ENCODE data around the gene RBPJL. TPM values are rescaled to one million over a fixed set of nuclear protein-coding genes. Genes with fewer than 3 reads are reported as not detected.

RBPJL gene
- total and polyA plus RNA-seq, 2 of the 13 experiments (the other 11 are each of a cell fraction or from before 2014, with no cell fraction given), result not detected

DNA sequence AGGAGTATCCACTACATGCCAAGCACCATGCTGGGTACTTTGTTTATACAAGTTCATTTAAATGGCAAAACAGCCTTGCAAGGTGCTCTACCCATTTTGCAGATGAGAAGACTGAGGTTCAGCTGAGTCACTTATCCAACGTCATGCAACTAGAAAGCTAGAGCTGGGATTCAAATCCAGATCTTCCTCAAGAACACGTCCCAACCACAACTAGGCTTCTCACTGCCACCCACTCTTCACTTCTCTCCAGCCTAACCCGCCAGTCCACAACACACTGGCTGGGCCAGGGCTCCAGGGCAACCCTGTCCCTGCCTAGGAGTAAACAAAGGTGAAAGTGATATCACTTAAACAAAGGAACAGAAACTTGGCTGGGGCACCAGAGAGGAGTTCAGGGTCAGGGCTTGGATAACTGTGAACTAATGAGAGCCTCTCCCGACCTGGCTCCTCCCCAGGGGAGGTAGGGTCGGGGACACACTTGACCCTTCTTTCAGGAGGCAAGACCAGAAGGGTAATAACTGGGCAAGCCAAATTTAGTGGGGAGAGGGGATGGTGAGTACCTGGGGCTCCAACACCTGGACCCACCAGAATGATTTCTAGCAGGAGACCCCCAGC is 33.7 kb downstream of the RBPJL start (continued):
- TF ChIP-seq NCOA2 (CRISPR knock-in tag; IDR thresholded peaks at IDR 0.05) (peak; percentile 86), ZEB1 (IDR thresholded peaks at IDR 0.05; ENCODE audit: insufficient replicate concordance, low read depth) (no peak), EED (CRISPR knock-in tag; IDR thresholded peaks at IDR 0.05) (no peak), KLF6 (CRISPR knock-in tag; IDR thresholded peaks at IDR 0.05) (peak; percentile 60), ZNF234 (CRISPR knock-in tag; conservative IDR thresholded peaks at IDR 0.05) (no peak), NFE2 (CRISPR knock-in tag; IDR thresholded peaks at IDR 0.05) (peak; percentile 87), ETV6 (CRISPR knock-in tag; conservative IDR thresholded peaks at IDR 0.05) (no peak), ZNF367 (CRISPR knock-in tag; IDR thresholded peaks at IDR 0.05; ENCODE audit: borderline replicate concordance) (no peak), ZNF747 (CRISPR knock-in tag; IDR thresholded peaks at IDR 0.05; ENCODE audit: borderline replicate concordance) (no peak), TCF12 (IDR thresholded peaks at IDR 0.05) (no peak), TCF12 (CRISPR knock-in tag; IDR thresholded peaks at IDR 0.05) (no peak), PLRG1 (conservative IDR thresholded peaks at IDR 0.05) (no peak), ZNF841 (CRISPR knock-in tag; IDR thresholded peaks at IDR 0.05; ENCODE audit: borderline replicate concordance) (no peak), ZNF816 (CRISPR knock-in tag; IDR thresholded peaks at IDR 0.05; ENCODE audit: borderline replicate concordance) (no peak), ZNF891 (CRISPR knock-in tag; IDR thresholded peaks at IDR 0.05) (no peak), MYNN (CRISPR knock-in tag; IDR thresholded peaks at IDR 0.05; ENCODE audit: low read depth) (no peak), CREB1 (IDR thresholded peaks at IDR 0.05) (no peak), CREB1 (CRISPR knock-in tag; IDR thresholded peaks at IDR 0.05) (no peak), RXRB (CRISPR knock-in tag; IDR thresholded peaks at IDR 0.05; ENCODE audit: borderline replicate concordance) (peak; percentile 92), ZNF180 (CRISPR knock-in tag; IDR thresholded peaks at IDR 0.05; ENCODE audit: borderline replicate concordance, low read depth) (no peak), ZNF616 (CRISPR knock-in tag; IDR thresholded peaks at IDR 0.05; ENCODE audit: low read depth) (no peak), NR1H2 (CRISPR knock-in tag; IDR thresholded peaks at IDR 0.05; ENCODE audit: borderline replicate concordance, low read depth) (no peak), JUND (CRISPR knock-in tag; IDR thresholded peaks at IDR 0.05) (no peak; the same call in 1 of the 2 replicates)
- TF ChIP-seq, protein P1, sequence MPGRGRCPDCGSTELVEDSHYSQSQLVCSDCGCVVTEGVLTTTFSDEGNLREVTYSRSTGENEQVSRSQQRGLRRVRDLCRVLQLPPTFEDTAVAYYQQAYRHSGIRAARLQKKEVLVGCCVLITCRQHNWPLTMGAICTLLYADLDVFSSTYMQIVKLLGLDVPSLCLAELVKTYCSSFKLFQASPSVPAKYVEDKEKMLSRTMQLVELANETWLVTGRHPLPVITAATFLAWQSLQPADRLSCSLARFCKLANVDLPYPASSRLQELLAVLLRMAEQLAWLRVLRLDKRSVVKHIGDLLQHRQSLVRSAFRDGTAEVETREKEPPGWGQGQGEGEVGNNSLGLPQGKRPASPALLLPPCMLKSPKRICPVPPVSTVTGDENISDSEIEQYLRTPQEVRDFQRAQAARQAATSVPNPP (CRISPR knock-in tag; IDR thresholded peaks at IDR 0.05), result no peak
- TF ChIP-seq, protein P2, sequence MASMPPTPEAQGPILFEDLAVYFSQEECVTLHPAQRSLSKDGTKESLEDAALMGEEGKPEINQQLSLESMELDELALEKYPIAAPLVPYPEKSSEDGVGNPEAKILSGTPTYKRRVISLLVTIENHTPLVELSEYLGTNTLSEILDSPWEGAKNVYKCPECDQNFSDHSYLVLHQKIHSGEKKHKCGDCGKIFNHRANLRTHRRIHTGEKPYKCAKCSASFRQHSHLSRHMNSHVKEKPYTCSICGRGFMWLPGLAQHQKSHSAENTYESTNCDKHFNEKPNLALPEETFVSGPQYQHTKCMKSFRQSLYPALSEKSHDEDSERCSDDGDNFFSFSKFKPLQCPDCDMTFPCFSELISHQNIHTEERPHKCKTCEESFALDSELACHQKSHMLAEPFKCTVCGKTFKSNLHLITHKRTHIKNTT (CRISPR knock-in tag; IDR thresholded peaks at IDR 0.05), result no peak
- TF ChIP-seq, protein P3, sequence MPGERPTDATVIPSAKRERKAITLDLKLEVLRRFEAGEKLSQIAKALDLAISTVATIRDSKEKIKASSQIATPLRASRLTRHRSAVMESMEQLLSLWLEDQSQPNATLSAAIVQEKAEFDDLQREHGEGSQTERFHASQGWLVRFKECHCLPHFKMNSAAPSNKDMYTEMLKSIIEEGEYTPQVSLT (CRISPR knock-in tag; IDR thresholded peaks at IDR 0.05; ENCODE audit: borderline replicate concordance, low read depth), result no peak
- TF ChIP-seq, protein P4, sequence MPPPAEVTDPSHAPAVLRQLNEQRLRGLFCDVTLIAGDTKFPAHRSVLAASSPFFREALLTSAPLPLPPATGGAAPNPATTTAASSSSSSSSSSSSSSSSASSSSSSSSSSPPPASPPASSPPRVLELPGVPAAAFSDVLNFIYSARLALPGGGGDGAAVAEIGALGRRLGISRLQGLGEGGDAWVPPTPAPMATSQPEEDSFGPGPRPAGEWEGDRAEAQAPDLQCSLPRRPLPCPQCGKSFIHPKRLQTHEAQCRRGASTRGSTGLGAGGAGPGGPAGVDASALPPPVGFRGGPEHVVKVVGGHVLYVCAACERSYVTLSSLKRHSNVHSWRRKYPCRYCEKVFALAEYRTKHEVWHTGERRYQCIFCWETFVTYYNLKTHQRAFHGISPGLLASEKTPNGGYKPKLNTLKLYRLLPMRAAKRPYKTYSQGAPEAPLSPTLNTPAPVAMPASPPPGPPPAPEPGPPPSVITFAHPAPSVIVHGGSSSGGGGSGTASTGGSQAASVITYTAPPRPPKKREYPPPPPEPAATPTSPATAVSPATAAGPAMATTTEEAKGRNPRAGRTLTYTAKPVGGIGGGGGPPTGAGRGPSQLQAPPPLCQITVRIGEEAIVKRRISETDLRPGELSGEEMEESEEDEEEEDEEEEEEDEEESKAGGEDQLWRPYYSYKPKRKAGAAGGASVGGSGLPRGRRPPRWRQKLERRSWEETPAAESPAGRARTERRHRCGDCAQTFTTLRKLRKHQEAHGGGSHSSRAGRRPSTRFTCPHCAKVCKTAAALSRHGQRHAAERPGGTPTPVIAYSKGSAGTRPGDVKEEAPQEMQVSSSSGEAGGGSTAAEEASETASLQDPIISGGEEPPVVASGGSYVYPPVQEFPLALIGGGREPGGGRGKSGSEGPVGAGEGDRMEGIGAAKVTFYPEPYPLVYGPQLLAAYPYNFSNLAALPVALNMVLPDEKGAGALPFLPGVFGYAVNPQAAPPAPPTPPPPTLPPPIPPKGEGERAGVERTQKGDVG (CRISPR knock-in tag; IDR thresholded peaks at IDR 0.05; ENCODE audit: borderline replicate concordance), result no peak

Measured in HepG2 (cell line).